ENCODE data around the gene OLFM2.
"Not testable (repeated sequence)": the region's sequence is repeated elsewhere in the genome, so short reads cannot be mapped to it uniquely, and the experiment has no call there.

OLFM2 gene

GRCh38 chr19:9936326-9937000 is at the start of gene OLFM2:
OLFM2 (minus strand) TSS chr19:9936515; CDS start chr19:9936366, 149 bp downstream.
- no peak for DNase-seq

- DNase-seq, result no peak
These were observed 45.3 kb upstream of the OLFM2 start for GRCh38 chr19:9981406-9982260.

- no peak for DNase-seq
These were observed 35.8 kb upstream of the OLFM2 start for GRCh38 chr19:9972103-9972502.

GRCh38 chr19:9971166-9971897 is 35.0 kb upstream of the OLFM2 start:
- DNase-seq, result no peak

- no peak for DNase-seq
These were observed 34.2 kb upstream of the OLFM2 start for GRCh38 chr19:9970481-9970880.

- DNase-seq, result no peak
These were observed 33.3 kb upstream of the OLFM2 start for GRCh38 chr19:9969688-9969975.

GRCh38 chr19:9968820-9969687 is 32.7 kb upstream of the OLFM2 start:
- DNase-seq, result no peak

GRCh38 chr19:9967326-9967725 is 31.0 kb upstream of the OLFM2 start:
- DNase-seq, result no peak

GRCh38 chr19:9966448-9966847 is 30.1 kb upstream of the OLFM2 start:
- no peak for DNase-seq

- DNase-seq, result no peak
These were observed 29.7 kb upstream of the OLFM2 start for GRCh38 chr19:9966024-9966423.

- no peak for DNase-seq
These were observed 26.4 kb upstream of the OLFM2 start for GRCh38 chr19:9962623-9963290.

GRCh38 chr19:9961103-9961502 is 24.8 kb upstream of the OLFM2 start:
- no peak for DNase-seq

- DNase-seq, result no peak
These were observed 22.1 kb upstream of the OLFM2 start for GRCh38 chr19:9958379-9958821.

GRCh38 chr19:9956956-9957355 is 20.6 kb upstream of the OLFM2 start:
- DNase-seq, result no peak

- no peak for DNase-seq
These were observed 17.7 kb upstream of the OLFM2 start for GRCh38 chr19:9953802-9954542.

GRCh38 chr19:9952276-9952675 is 16.0 kb upstream of the OLFM2 start:
- DNase-seq, result no peak

- no peak for DNase-seq
These were observed 11.1 kb upstream of the OLFM2 start for GRCh38 chr19:9947441-9947840.

GRCh38 chr19:9946528-9947125 is 10.3 kb upstream of the OLFM2 start:
- not testable (repeated sequence) for DNase-seq

- DNase-seq, result no peak
These were observed 9.1 kb upstream of the OLFM2 start for GRCh38 chr19:9945319-9945966.

GRCh38 chr19:9943744-9944143 is 7.4 kb upstream of the OLFM2 start:
- DNase-seq, result no peak
